ENCODE measurements around the gene FAM234A.
"Not testable (repeated sequence)": the region's sequence is repeated elsewhere in the genome, so short reads cannot be mapped to it uniquely, and the experiment has no call there.

Gene FAM234A

GRCh38 chr16:230949-231348 is 3.7 kb upstream of the FAM234A start:
- no peak for DNase-seq

GRCh38 chr16:239948-240277 is 5.3 kb downstream of the FAM234A start:
- no peak for DNase-seq

- DNase-seq, result no peak
Observed at GRCh38 chr16:240559-240958, 5.9 kb downstream of the FAM234A start.

GRCh38 chr16:242281-242680 is 7.7 kb downstream of the FAM234A start:
- DNase-seq, result no peak

- no peak for DNase-seq
Observed at GRCh38 chr16:243348-243747, 8.7 kb downstream of the FAM234A start.

- no peak for DNase-seq
Observed at GRCh38 chr16:245105-245504, 10.5 kb downstream of the FAM234A start.

GRCh38 chr16:247027-247426 is 12.4 kb downstream of the FAM234A start:
- no peak for DNase-seq

- DNase-seq, result no peak
Observed at GRCh38 chr16:249431-249830, 14.8 kb downstream of the FAM234A start.

- DNase-seq, result no peak
Observed at GRCh38 chr16:252366-253337, 18.0 kb downstream of the FAM234A start.

GRCh38 chr16:253833-254232 is 19.2 kb downstream of the FAM234A start:
- no peak for DNase-seq

- DNase-seq, result no peak
Observed at GRCh38 chr16:254461-254860, 19.8 kb downstream of the FAM234A start.

GRCh38 chr16:255183-255582 is 20.6 kb downstream of the FAM234A start:
- DNase-seq, result no peak

- not testable (repeated sequence) for DNase-seq
Observed at GRCh38 chr16:258091-258490, 23.5 kb downstream of the FAM234A start.

- DNase-seq, result no peak
Observed at GRCh38 chr16:259226-259625, 24.6 kb downstream of the FAM234A start.

GRCh38 chr16:259814-260253 is 25.2 kb downstream of the FAM234A start:
- DNase-seq, result no peak

- DNase-seq, result no peak
Observed at GRCh38 chr16:260326-260725, 25.7 kb downstream of the FAM234A start.

- DNase-seq, result no peak
Observed at GRCh38 chr16:261031-261691, 26.5 kb downstream of the FAM234A start.

GRCh38 chr16:262121-262745 is 27.6 kb downstream of the FAM234A start:
- no peak for DNase-seq

GRCh38 chr16:263182-263774 is 28.7 kb downstream of the FAM234A start:
- DNase-seq, result no peak

- DNase-seq, result no peak
Observed at GRCh38 chr16:263944-264343, 29.3 kb downstream of the FAM234A start.

- DNase-seq, result no peak
Observed at GRCh38 chr16:264440-264951, 29.9 kb downstream of the FAM234A start.

- no peak for DNase-seq
Observed at GRCh38 chr16:265002-265529, 30.4 kb downstream of the FAM234A start.

GRCh38 chr16:265711-266110 is 31.1 kb downstream of the FAM234A start:
- no peak for DNase-seq

Data from COR-L47 (cell line).